ENCODE measurements around the gene TMEM164.
"Not testable (repeated sequence)": the region's sequence is repeated elsewhere in the genome, so short reads cannot be mapped to it uniquely, and the experiment has no call there.

Gene TMEM164

DNA sequence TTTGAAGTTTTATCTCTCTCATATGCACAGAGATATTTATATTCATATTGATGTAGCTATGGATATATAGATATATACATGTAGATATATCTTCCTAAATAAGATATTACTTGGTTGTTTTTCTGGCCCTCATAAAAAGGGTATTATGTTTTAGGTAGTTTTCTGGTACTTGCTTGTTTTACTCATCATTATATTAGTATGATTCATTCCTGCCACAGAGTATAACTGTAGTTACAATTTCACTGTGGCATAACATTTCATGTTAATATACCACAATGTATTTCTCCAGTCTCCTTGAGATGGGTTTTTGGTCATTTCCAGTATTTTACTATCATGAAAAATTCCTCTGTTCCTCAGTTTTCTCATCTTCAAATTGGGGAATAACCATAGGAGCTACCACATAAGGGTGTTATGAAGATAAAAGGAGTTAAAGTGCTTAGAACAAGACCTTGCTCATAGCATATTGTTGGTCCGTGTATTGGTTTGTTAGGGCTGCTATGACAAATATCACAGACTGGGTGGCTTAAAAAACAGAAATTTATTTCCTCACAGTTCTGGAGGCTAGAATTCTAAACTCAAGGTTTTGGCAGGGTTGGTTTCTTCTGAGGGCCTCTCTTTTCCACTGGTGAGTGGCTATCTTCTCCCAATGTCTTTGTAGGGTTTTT, 129.7 kb downstream of the TMEM164 start:
- no peak for DNase-seq (ENCODE audit: low read depth in 3 of 3)

DNA sequence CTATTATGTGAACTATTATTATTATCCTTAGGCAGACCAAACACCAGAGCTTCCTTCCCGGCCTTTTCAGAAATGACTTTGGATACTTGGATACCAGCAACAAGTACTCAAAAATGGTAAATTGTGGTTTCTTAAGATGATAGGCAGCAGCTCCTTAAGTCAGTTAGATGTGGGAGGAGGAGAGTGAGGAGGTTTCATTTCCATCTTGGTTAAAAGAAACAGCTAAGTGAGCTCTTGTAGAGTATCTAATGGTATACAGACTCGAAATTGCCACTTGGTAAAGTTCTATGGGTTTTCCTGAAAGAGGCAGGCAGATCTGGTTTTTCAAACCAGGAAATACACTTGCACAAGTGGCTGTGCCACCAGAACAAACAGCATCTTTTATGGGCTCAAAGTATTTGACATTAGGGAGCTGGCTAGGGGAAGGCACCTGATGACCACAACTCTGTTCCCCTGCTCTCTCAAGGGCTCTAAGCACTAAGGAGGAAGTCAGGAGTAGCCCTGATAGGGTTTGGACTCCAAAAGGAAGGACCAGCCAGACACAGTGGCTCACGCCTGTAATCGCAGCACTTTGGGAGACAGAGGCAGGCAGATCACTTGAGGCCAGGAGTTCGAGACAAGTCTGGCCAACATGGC, 130.9 kb downstream of the TMEM164 start:
- no peak for DNase-seq (ENCODE audit: low read depth in 3 of 3)

DNA sequence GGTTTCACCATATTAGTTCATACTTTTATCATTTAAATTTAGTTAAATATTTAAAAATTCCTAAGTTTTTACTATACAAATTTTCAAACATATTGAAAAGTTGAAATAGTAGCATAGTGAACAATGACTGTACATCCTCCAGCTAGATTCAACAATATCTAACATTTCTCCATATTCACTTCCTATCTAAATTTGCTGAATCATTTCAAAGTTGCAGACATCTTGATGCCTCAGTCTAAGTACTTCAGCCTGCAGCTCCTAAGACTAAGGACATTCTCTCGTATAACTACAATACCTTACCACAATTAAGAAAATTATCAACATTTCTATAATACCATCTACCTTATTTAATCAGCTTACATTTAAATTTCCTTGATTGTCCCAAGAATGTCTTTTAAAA, 132.7 kb downstream of the TMEM164 start:
- no peak for DNase-seq (ENCODE audit: low read depth in 3 of 3)

DNA sequence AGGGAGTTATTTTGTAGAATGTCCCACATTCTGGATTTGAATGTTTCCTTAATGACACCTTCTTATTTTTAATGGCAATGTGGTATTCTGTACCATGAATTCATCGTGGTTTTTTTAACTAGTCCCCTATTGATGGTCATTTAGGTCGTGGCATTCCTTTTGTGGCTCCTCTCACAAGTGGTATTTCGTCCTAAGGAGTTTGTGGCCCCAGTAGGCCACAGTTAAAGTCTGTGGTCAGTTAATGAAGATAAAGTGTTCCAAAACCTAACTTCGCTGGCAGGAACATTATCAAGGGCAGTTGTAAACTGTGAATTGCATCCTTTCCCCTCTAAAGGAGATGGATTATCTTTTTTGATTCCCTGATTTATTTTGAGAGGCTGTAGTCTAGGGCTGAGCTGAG, 133.2 kb downstream of the TMEM164 start:
- no peak for DNase-seq (ENCODE audit: low read depth in 3 of 3)

DNA sequence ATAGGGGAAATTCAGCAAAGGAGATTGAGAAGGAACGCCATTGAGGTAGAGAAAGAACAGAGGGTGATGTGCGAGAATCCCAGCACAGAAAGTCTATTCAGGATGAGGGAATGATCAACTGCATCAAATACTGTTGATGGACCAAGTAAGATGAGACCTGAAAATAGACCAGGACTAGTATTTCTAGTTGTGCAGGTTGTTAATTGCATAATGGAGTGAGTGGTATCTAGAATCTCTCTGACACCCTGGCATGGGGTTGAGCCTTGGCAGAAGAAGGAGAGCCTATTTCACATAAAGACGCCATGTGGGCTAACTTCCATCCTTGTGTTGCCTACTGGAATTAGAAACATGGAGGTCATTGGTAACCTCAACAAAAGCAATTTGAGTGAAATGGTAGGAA, 135.6 kb downstream of the TMEM164 start:
- DNase-seq (ENCODE audit: low read depth in 3 of 3), result no peak

DNA sequence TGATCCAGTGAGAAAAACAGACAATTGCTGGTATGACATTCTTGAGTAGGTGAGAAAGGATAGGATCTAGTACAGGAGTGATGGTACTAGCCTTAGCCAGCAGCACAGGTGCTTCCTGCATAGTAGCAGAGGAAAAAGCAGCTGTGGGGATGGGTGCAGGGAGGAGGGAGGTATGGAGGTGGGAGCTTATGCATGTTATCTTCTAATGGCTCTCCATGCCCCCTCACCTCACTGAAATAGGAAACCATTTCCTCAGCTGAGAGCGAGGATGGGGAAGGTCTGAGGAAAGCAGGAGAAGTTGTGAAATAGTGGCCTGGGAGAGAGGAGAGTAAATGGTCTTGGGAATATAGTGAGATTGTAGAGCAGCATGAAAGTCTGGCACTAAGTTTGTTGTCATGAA, 136.3 kb downstream of the TMEM164 start:
- DNase-seq (ENCODE audit: low read depth in 3 of 3), result no peak

DNA sequence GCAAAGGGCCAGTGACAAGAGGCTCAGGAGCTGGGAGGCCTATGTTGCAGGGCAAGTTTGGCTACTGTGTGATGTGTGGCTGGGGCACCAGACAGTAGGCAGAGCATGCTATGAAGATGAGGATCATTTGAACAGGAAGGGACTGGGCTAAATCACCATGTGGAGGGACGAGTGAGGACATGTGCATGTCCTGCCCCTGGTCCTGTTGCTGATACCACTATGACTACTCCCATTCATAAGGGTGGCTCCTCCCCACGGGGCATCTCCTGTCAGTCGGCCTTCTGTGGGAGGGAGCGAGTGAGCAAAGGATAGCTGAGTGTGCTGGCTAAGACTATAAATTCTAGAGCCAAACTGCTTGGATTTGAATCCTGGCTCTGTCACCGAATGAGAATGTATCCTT, 139.2 kb downstream of the TMEM164 start:
- DNase-seq (ENCODE audit: low read depth in 3 of 3), result no peak

DNA sequence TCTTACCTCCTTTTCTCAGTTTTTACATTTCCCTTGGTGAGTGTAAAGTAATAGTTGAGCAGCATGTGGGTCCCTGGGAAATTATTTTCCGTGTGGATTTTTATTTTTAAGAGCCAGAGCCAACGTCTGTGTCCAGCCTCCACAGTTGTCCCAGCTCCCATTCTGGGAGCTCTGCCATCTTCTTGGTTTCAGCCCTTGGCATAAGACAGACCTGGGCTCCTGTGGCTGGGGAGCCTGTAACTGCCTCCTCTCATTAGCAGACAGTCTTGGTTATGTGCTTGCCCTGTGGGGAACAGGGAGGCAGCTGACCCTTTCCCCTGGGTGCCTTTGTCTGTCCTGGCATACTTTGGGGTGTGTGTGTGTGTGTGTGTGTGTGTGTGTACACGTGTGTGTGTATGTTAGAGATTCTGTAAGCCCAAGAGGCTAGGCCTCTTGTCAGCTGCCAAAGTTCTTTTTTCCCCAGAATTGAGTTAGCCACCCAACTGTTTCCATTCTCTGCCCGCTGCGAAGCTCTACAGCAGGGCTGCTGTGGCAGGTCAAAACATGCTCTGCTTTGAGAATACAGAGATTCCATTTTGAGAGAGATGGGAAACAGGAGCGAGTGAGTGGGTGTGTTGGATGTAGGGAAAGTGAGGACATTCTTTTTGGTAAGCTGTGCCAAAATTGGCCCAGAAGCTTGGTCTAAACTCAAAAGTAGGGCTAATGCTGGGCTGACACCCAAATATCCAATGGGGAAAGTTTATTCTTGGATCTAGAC, 140.7 kb downstream of the TMEM164 start:
- no peak for DNase-seq (ENCODE audit: low read depth in 3 of 3)

DNA sequence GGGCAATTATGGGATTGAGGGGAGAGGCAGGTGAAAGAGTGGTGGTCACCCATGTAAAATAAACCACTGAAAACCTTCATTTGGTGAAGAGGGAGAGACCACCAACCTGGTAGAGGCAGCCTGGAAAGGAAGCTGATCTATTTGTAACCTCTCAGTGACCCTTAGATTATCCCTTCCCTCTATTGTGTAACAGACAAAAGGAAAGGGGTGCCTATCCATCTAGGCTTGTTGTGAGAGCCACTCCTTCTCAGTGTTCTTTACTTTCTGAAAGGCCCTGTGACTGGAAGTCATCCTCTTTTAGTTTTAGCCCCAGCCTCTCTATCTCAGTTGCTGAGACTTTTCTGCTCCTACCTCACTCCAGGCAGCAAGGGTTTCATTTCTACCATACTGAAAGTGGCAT, 142.4 kb downstream of the TMEM164 start:
- DNase-seq (ENCODE audit: low read depth in 3 of 3), result no peak

DNA sequence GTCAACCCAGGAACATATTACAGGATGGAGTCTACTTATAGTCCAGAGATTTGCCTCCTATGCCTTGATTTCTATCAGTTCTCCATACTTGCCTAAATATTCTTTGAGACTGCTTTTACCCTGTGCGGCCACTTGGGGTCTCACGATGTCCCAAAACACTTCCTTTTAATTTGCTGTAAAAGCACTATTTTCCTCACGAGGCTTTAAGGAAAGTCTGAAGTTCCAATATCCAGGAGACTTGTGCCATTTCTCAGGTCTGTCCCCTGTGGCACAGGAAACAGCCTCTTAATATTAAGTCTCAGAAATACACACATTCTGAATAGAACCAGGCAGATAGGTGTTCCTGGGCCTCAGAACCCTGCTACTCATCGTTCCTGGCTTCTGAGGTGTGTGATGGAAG, 142.9 kb downstream of the TMEM164 start:
- no peak for DNase-seq (ENCODE audit: low read depth in 3 of 3)

DNA sequence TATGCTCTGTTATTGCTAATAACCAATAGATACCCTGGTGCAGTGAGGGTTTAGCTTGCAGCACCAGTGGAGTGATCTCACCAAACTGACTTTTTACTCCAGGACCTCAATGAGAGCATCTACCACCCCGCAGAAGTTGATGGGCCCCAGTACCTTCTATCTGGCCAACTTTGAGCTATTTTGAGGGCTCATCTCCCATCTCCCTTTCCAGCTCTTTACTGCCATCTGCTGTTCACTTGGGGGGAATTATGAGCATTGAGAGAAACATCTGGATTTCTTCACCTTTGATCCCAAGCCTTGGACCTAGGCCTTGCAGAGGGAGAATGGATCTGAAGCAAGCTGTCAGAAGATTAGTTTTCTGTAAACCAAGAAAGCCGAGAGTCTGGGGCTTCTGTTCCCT, 143.6 kb downstream of the TMEM164 start:
- DNase-seq (ENCODE audit: low read depth in 3 of 3), result no peak

DNA sequence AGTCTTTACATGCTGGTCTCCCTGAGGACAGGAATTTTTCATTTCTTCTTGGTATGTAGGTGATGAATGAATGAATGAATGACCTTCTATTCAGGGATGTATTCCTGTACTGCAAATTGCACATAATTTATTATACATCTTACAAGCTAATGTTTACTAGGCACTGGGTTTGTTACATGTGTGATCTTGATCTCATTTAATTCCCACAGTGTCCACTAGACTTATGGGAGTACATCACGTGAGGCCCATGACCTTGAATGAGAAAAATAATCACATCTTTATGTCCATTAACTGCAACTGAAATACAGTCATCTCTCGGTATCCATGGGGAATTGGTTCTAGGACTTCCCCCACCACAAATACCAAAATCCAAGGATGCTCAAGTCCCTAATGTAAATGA, 150.3 kb downstream of the TMEM164 start:
- DNase-seq (ENCODE audit: low read depth in 3 of 3), result no peak

DNA sequence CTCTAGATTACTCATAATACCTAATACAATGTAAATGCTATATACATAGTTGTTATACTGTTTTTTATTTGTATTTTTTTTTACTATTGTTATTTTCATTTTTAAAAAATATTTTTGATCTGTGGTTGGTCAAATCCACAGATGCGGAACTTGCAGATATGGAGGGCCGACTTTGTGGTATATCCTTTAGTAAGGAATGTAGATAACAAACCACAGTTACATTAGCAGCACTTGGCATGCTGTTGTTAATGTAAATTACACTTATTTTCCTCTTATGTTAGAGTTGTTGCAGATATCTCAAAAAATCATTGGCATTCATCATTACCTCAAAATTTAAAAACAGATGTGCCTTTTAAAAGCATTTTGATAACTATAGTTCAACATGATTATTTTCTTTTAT, 151.0 kb downstream of the TMEM164 start:
- no peak for DNase-seq (ENCODE audit: low read depth in 3 of 3)

DNA sequence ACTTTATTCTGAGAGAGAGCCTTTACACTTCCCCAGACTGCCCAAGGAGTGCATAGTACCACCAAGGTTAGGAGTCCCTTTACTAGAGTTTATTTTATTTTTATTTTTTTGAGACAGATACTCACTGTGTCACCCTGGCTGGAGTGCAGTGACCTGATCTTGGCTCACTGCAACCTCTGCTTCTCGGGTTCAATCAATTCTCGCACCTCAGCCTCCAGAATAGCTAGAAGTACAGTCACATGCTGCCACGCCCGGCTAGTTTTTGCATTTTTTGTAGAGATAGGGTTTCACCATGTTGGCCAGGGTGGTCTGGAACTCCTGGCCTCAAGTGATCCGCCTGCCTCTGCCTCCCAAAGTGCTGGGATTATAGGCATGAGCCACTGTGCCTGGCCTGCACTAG, 151.4 kb downstream of the TMEM164 start:
- not testable (repeated sequence) for DNase-seq (ENCODE audit: low read depth in 3 of 3)

DNA sequence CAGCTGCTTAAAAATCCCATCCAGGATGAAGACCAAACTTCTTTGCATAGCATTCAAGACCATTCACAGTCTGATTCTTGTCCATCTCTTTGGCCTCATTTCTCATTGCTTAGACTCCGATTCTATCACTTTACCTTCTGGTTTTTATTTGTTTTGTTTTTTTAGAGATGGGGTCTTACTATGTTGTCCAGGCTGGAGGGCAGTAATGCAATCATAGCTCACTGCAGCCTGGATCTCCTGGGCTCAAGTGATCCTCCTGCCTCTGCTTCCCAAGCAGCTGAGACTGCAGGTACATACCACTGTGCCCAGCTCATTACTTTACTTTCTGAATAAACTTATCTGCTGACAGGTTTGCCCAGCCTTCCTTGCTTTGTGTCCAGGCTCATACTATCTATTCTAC, 152.8 kb downstream of the TMEM164 start:
- DNase-seq (ENCODE audit: low read depth in 3 of 3), result no peak

DNA sequence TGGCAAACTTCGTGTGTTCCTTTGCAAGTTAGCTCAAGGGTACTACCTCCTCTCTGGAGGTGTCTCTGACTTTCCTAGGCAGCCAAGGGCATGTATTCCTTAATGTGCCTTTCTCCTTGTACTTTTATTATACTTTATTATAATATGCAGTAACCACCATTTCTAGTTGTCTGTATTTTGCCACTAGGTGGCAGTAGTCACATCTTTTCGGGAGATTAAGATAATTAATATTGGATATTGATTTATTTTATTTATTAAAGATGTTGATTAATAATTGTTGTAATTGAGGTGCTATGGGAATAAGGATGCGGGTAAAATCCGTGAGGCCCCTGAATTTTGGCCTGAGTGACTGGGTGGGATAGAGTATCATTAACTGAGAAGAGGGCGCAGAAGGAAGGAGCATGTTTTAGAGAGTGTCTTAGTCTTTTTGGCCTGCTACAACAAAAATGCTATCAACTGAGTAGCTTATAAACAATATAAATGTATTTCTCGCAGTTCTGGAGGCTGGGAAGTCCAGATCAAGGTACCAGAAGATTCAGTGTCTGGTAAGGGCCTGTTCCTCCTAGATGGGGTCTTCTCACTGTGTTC, 153.3 kb downstream of the TMEM164 start:
- DNase-seq (ENCODE audit: low read depth in 3 of 3), result no peak

DNA sequence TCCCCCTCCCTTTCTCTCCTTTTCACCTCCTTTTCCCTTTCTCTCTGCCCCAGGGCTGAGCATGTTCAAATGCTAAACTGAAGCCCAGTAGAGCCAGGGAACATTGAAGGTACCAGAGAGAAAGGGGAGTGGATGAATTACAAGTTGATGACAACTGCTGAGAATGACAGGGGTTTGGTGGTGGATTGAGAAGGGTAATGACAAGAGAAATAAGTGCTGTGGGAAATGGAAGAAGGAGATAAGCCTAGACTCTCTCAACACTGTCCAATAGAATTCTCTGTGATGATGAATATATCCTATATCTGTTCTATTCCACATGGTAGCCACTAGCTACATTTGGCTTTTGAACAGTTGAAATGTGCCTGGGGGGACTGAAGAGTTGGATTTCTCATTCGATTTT, 154.5 kb downstream of the TMEM164 start:
- DNase-seq (ENCODE audit: low read depth in 3 of 3), result no peak

DNA sequence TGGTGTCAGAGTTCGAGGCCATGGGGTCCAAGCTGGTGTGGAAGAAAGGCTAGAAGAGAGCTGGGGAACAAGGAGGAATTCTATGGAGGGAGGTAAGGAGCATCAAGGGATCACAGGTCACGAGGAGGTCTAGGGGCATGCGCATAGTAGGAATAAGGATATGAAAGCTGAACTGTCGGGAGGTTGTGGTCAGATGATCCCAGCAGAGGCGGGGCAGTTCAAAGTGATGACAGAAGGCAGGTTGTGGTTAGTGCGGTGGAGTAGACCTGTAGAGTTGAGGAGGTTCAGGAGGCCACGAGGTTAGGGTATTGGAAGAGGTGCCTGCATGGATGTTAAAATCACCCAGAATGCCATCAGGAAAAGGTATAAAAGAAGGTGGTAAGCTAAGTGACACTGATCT, 156.3 kb downstream of the TMEM164 start:
- DNase-seq (ENCODE audit: low read depth in 3 of 3), result no peak

DNA sequence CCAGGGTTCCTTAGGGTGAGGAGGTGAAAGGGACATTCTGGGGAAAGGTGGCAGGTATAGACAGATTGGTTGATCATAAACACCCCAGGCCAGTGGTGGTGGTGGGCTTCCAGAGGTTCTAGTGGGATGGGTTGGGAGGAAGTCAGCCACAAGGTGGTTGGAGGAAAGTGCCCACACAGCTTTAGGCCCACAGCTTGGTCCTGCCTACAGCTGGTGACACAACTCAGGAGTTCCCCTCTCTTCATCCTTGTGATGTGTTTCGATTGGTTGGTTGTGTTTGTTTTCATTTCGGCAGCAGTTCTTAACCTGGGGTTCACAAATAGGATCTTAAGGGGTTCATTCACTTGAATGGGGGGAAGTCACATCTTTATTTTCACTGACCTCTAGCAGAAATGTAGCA, 157.0 kb downstream of the TMEM164 start:
- DNase-seq (ENCODE audit: low read depth in 3 of 3), result no peak

DNA sequence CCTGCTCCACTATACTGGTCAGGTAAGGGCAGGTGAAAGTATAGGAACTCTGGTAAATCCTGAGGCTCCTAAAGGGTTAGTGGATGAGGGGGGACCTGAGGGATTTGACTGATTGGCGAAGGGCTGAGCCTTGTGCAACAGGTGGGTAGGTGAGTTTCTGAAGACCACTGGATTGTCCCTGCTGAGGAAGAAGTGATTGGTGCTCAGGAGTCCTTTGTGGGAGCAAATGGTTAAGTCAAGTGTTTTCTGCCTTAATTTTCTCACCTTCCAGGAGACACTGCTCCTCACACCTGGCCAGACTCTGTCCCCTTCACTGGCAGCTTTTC, 158.4 kb downstream of the TMEM164 start:
- no peak for DNase-seq (ENCODE audit: low read depth in 3 of 3)

DNA sequence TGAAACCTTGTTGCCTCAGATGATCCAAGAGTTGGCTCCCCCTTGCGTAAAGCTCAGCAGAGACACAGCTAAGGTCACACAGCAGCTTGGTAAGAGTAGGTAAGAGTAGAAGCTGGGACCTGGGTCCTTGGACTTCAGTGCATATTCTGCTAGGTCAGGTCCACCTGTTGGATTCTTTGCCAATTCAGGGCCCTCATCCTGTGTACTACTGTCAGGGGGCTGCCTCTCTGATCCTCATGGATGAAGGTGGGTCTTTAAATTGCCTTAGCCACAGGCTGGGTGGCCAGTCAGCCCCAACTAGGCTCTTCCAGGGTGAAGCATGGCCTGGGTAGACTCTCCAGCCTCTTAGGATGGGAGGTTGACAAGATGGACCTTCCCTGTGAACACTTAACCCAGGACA, 159.2 kb downstream of the TMEM164 start:
- no peak for DNase-seq (ENCODE audit: low read depth in 3 of 3)

DNA sequence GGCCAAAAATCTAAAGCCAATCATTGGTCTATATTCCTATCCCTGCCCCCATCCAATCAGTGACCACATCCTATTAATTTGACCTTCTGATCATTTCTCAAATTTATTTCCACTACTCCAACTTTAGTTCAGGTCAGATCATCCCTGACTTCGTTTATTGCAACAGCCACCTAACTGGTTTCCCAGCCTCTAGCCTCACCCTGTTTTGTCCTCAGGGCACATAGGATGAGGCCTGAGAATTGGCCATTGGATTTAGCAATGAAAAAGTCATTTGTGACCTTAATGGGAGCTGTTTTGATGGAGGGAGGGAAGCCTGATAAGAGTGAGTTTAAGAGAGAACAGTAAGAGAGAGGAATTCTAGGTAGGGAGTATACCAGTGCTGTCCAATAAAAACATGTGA, 160.0 kb downstream of the TMEM164 start:
- DNase-seq (ENCODE audit: low read depth in 3 of 3), result no peak

DNA sequence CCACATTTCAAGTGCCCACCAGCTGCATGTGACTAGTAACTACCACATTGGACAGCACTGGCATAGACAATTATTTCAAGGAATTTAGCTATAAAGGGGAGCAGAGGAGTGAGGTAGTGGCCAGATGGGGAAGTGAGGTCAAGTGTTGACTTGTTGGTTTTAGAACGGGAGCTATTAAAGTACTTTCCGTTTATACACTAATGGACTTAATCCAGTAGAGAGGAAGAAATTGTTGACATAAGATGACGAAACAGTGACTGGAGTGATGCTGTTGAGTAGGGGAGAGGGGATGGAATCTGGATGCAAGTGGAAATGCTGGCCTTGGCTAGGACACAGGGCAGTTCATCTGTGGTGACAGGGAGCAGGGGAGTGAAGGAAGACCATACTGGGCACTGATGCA, 160.6 kb downstream of the TMEM164 start:
- DNase-seq (ENCODE audit: low read depth in 3 of 3), result no peak
